ENCODE data around the gene GABARAP.

DNA sequence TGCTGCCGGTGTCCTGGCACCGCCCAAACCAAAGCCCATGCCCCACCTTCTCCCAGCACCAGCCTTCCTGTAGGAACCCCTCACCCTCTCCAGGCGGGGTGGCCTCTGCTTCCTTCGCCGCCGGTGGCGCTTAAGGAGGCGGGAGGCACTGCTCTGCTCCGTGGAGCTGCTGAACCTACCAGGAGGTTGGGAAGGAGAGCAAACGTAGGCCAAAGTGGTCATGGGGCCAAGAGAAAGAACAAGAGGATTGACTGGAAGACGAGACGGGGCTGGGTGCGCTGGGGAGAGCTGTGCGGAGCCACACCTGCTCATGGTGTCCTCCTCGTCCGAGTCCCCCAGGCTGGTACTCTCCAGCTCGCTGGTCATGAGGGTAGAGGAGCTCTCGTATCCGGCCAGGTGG, 12.7 kb downstream of the GABARAP start:
- no peak for TF ChIP-seq ZNF426 (tag by site-specific recombination; IDR thresholded peaks at IDR 0.05)
- TF ChIP-seq SCRT2 (tag by site-specific recombination; IDR thresholded peaks at IDR 0.05): no peak
- no peak for TF ChIP-seq ZNF341 (tag by site-specific recombination; IDR thresholded peaks at IDR 0.05; ENCODE audit: low read depth)
- TF ChIP-seq ZNF324 (tag by site-specific recombination; IDR thresholded peaks at IDR 0.05): no peak
- TF ChIP-seq, protein P1, sequence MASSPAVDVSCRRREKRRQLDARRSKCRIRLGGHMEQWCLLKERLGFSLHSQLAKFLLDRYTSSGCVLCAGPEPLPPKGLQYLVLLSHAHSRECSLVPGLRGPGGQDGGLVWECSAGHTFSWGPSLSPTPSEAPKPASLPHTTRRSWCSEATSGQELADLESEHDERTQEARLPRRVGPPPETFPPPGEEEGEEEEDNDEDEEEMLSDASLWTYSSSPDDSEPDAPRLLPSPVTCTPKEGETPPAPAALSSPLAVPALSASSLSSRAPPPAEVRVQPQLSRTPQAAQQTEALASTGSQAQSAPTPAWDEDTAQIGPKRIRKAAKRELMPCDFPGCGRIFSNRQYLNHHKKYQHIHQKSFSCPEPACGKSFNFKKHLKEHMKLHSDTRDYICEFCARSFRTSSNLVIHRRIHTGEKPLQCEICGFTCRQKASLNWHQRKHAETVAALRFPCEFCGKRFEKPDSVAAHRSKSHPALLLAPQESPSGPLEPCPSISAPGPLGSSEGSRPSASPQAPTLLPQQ (tag by site-specific recombination; IDR thresholded peaks at IDR 0.05): no peak
- TF ChIP-seq KLF1 (tag by site-specific recombination; IDR thresholded peaks at IDR 0.05): no peak
- no peak for TF ChIP-seq ZNF175 (tag by site-specific recombination; IDR thresholded peaks at IDR 0.05)
- TF ChIP-seq REPIN1 (tag by site-specific recombination; IDR thresholded peaks at IDR 0.05; ENCODE audit: low read depth): no peak
- no peak for TF ChIP-seq CTCF (tag by site-specific recombination; IDR thresholded peaks at IDR 0.05)
- TF ChIP-seq, protein P2, sequence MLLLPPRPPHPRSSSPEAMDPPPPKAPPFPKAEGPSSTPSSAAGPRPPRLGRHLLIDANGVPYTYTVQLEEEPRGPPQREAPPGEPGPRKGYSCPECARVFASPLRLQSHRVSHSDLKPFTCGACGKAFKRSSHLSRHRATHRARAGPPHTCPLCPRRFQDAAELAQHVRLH (tag by site-specific recombination; IDR thresholded peaks at IDR 0.05): no peak
